Uterus (tissue), 2 donors: ENCODE data around the gene COL5A2.

Experiments used
- CTCF ChIP-seq, 4 experiments: fragments of 200-600 bp in 2 of 4; fragments of 450-650 bp in 2 of 4; sonication (generic) in 2 of 4; IDR thresholded peaks; one replicate each; pipeline ENCODE4 v1.5.1; 2016 to 2019; ENCODE audit warnings: antibody characterized with exemption in 4 of 4, mild to moderate bottlenecking in 2 of 4, moderate library complexity in 1 of 4
- POLR2A ChIP-seq, 2 donors: fragments of 450-650 bp; IDR thresholded peaks; one replicate each; pipeline ENCODE4 v1.6.1; 2016; ENCODE audit warnings: antibody characterized with exemption in 2 of 2, mild to moderate bottlenecking in 1 of 2, moderate library complexity in 1 of 2

DNA sequence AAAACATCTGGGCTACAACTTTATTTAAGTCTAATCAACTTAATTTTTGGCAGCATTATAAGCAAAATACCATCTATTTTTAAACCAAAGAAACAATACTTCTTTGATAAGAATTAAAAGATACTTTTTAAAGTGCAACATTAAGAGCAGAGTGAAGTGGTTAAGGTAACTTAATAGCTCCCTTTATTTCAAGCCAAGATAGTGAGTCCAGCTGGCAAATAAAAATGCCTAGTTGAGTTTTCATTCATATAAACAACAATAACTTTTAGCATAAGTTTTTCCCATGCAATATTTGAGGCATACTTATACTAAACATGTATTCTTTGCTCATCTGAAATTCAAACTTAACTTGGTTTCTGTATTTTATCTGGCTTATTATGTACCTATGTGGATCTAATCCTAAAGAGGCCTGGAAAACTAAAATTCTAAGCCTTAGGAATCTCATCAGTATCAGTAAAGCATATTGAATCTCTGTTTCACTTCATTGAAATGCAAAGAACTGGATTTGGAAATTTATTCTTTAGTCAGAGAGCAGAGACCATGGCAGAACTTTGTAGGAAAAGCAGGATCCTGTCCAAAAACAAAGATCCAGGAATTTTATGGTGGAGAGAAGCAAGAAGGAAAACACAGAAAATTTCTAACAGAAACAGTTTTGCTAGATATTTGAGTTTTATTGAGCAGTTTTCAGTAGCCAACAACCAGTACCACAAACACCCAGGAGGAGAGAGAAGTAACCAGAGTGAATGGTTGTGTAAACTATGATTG lies 109.5 kb downstream of the COL5A2 start:
- TF ChIP-seq CTCF (IDR thresholded peaks at IDR 0.05): no peak
- no peak for TF ChIP-seq POLR2A (IDR thresholded peaks at IDR 0.05)
